Islet precursor cell (in vitro differentiated cells): ENCODE measurements around the gene GATB.

Experiments used
- DNase-seq: peaks from one replicate; pipeline ENCODE4 v3.0.0-alpha.2; 2018

The GATB gene

DNA sequence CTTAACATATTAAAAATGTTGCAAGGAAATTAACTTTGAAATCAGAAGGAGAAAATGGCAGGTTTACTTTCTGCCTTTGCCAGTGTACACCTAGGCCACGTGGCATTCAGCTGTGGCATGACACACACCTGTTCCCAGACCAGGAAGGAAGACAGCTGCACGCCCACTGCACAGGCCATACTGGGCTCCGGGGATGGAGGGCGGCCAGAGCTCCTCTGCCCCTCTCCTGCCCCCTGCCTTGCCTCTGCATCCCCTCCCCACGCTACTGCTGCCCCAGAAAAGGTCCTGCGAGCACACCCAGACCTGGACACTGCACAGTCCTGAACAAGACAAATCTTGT lies 68.4 kb downstream of the GATB start:
- DNase-seq, result no peak

GRCh38 chr4:151691639-151692442 lies 69.0 kb downstream of the GATB start:
- DNase-seq, result no peak

- DNase-seq, result no peak
Observed at GRCh38 chr4:151690876-151691275, 69.9 kb downstream of the GATB start.

GRCh38 chr4:151690164-151690870 lies 70.5 kb downstream of the GATB start:
- DNase-seq, result no peak

DNA sequence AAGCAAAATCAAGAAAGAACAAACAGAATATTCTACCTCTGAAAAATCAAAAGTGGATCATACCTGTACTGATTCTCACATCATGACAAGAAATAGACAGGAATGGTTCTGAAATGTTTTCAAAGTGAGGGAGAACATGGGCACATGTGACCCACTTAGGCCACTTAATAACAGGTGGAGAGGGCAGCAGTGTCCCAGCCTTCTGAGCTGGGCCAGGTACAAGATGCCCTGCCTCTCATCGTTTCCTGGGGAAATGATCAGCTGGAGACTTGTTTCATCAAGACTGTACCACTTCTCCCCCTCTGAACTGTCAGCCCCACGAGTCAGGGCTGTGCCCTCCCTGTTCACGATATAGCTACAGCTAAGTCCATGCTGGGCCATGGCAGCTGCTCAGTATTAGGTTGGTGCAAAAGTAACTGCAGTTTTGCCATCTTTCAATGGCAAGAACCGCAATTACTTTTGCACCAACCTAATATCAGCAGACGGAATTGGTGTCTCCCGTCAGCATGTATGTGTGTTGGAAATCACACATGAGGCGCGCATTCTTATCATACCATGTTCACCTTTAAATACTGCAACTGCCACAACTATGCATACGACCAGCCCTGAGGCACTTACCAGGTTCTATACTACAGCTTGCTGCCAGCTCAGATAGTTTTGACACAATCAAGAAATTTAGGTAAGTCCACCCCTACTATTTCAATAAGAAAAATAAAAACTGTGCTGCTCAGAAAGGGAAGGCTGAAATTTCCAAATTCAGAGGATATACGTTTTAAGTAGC lies 71.4 kb downstream of the GATB start:
- peak; percentile 75 for DNase-seq

GRCh38 chr4:151688785-151689043 lies 72.1 kb downstream of the GATB start:
- DNase-seq, result no peak

- DNase-seq, result peak; percentile 87
Observed at GRCh38 chr4:151688003-151688784, 72.6 kb downstream of the GATB start.

- no peak for DNase-seq
Observed at GRCh38 chr4:151687021-151687640, 73.7 kb downstream of the GATB start.

DNA sequence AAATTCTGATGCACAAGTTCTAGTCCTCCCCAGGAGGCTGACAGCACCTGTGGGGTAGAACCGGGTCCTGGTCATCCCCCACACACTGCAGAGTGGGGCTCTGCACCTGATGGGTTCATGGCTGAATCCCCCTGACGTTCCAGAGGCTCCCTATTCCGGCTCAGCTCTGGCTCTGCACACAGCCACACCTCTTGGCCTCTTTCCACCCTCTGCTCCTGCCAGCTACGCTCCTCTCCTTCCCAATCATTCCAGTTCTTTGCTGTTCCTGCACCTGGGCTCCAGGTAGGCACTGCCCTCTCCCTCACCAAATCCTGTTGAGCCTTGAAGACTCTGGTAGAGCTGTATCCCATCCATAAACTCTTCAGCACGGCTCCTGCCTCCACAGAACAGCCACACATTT lies 75.5 kb downstream of the GATB start:
- DNase-seq, result no peak

- no peak for DNase-seq
Observed at GRCh38 chr4:151681085-151681484, 79.7 kb downstream of the GATB start.

DNA sequence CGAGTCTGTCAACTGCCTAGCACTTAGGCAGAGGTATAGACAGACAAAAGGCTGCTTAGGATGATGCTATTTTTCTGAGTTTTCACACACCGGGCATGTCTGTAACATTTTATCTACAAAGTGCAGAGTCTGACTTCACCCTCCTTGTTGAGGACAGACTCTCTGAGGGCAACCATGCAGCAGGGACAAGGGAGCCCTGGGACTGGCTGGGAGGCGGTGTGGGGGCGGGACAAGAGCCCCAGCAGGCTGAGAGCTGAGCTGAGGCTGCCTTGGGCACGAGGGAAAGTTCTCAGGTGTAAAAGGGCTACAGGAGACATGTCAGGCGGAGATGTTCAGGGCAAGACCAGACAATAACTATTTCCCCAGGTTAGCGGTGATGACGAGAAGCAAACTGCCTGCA lies 81.6 kb downstream of the GATB start:
- DNase-seq, result peak; percentile 74

DNA sequence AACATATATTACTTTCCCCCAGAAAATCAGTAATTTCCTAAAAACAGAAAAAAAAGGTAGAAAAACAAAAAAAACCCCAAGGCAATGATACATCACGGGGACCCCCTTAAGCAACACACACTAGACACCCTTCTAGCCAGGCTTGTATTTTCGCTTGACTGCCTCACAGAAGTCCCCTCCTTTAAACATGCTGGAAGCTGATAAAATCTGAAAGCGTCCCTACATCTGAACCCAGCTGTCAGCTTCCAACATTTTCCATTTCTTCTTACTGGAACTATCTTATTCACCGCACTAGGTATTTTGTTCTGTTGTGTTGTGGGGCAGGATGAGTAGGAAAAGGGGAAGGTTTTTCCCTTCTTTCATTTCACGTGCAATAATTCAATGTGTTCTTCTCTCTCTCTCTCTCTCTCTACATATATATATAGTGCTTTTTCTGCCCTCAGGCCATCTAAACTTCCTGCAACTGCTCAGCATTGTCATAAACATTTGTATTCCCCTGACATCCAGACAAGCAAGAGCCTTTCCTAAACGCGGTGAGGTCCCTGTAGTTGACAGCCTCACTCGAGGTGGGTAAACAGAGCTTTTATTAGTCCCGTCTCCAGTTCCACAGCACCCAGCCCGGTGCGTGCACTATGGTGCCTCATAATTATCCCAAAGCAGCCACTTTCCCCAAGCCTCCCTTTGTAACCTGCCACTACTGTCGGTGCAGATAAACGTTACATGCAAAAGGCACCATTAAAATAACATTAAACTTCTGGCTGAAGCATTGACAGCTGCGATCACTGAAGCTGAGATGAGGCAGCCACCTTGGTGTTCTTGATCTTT lies 82.5 kb downstream of the GATB start:
- no peak for DNase-seq

GRCh38 chr4:151677193-151677592 lies 83.6 kb downstream of the GATB start:
- no peak for DNase-seq

DNA sequence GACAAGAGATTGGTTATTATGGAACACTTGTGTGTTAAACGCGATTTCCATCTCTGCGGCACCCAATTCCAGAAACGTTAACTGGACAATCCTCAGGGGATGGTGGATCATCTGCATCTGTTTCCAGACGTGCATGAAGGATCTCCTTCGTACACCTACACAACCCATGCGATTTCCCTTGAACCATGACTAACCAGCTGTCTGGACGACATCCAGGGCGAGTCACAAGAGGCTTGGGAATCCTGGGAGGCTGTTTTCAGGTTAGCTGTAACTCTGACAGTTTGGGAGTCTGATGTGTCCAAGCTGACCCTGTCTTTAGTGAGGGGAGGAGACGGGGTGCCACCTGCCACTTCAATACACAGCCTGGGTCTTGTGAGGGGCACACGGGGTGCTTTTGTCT lies 84.5 kb downstream of the GATB start:
- peak; percentile 93 for DNase-seq

GRCh38 chr4:151675411-151675971 lies 85.3 kb downstream of the GATB start:
- no peak for DNase-seq

- peak; percentile 96 for DNase-seq
Observed at GRCh38 chr4:151674804-151675391, 85.9 kb downstream of the GATB start.

DNA sequence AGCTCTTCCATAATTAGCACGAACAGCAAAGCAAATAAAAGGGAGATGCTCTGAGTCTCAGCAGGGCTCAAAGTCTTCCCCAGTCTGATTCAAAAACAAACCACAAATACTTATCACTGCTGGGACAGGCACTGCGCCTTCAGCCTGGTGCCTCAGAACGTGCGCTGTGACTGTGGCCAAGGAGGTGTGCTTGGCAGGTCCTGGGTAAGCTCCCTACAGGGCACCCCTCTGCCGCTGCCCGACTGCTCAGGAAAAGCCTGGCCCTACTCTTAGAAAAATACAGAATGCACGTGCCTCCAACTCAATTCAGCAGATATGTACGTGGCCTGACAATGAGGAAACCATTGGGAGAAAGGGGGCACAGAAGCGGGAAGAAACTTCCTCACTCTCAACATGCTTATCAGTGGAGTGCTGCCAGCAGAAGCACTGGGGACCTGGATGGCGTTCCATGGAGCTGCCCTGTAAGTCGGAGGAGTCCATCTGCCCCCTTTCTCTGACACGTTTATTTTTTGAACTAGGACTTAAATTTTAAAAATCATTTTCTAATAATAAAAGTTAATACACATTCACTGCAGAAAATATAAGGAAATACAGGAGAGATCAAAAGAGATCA lies 86.8 kb downstream of the GATB start:
- DNase-seq, result no peak

- no peak for DNase-seq
Observed at GRCh38 chr4:151672996-151673395, 87.8 kb downstream of the GATB start.

DNA sequence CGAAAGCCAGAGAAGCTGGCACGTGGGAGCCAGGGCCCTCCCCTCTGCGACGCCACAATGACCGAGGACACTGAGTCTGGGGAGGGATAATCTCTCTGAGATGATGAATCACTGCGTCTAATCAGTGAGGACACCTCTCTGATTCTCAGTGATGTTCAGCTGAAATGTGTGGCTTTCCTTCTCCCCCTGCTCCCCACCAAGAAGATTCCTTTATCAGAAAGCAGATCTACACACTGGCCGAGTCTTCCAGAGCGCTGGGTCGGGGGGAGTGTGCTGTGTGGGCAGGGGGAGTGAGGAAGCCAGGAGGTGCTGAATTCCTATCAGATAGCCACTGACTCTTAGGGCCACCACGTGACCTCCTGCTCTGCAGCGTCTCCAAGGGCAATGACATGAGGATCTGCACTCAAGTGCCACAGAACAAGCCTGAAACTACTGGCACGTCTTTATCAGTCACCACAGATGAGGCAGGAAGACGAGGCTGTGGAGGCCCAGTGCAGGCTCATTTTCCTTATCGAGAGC lies 89.2 kb downstream of the GATB start:
- DNase-seq, result peak; percentile 88

DNA sequence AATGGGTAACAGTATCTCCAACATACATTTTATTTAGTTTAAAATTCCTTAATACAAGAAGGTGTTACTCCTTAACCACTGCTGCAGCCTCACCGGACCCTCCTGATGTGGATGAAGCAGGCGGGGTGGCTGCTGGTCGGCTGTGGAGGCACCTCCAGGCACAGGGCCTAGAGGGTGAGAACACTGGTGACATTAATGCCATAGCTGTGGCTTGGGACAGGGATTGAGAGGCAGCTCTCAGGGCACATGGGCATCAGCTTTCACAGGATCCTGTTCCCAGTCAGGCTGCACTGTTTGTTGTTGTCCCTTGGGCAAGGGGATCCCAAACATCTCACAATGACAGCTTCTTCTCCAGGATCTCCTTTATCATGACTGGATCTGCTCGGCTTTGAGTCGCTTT lies 90.0 kb downstream of the GATB start:
- DNase-seq, result peak; percentile 54
